Adrenal gland (tissue), 12 donors: ENCODE data around the gene CNTN4. TPM values are rescaled to one million over a fixed set of nuclear protein-coding genes. Genes with fewer than 3 reads are reported as not detected.

Experiments used
- DNase-seq, 7 donors: peaks; one replicate each; pipeline ENCODE4 v3.0.0-alpha.2; 2019 to 2020
- H3K27ac ChIP-seq, 5 donors: fragments of 200-600 bp; sonication (generic) in 4 of 5; 1 replicate in 3 of 5; 2 replicates in 2 of 5; pipeline versions ENCODE4 v1.5.1 to v1.8.0; 2016 to 2020; ENCODE audit warnings: mild to moderate bottlenecking in 1 of 5
- H3K27me3 ChIP-seq: fragments of 200-600 bp; 2 replicates; pipeline ENCODE4 v1.8.0; 2021
- H3K36me3 ChIP-seq, 2 donors: fragments of 200-600 bp; replicated peaks in 1 of 2; 1 replicate in 1 of 2; 2 replicates in 1 of 2; pipeline versions ENCODE4 v1.5.1 to v1.8.0; 2018 to 2022
- H3K4me1 ChIP-seq, 2 donors: fragments of 200-600 bp; replicated peaks in 1 of 2; 1 replicate in 1 of 2; 2 replicates in 1 of 2; pipeline versions ENCODE4 v1.5.1 to v1.8.0; 2018 to 2021
- H3K4me3 ChIP-seq, 4 donors: fragments of 200-600 bp; sonication (generic) in 3 of 4; one replicate each; pipeline ENCODE4 v1.5.1; 2016 to 2018
- H3K9me3 ChIP-seq, 3 donors: fragments of 200-600 bp; sonication (generic) in 1 of 3; replicated peaks in 1 of 3; 1 replicate in 2 of 3; 2 replicates in 1 of 3; pipeline versions ENCODE4 v1.5.1 to v1.8.0; 2016 to 2021
- POLR2A ChIP-seq, 2 donors: fragments of 450-650 bp; IDR thresholded peaks; one replicate each; pipeline ENCODE4 v1.6.1; 2017; ENCODE audit warnings: antibody characterized with exemption in 2 of 2, mild to moderate bottlenecking in 2 of 2, moderate library complexity in 1 of 2
- WGBS, 4 donors: extraction: QIAGEN DNeasy Blood & Tissue Kit in 2 of 4; methylation state at CpG; one replicate each; pipeline versions ENCODE4 v1.1.5 to v1.1.7; 2013 to 2017; 5-methylcytosine and 5-hydroxymethylcytosine counted together
- intact Hi-C, 2 donors: fragments of 100-400 bp; cut with DNase I; formaldehyde crosslinking; loops; one replicate each; pipeline versions ENCODE4 v1.14.1 to v1.15.0; 2022 to 2023
- polyA plus RNA-seq, 3 donors: library from polyadenylated mRNA; stranded (reverse); fragments of 200-250 nt in 2 of 3; fragments of 350-450 nt in 1 of 3; fragmentation: Illumina TruSeq in 1 of 3; extraction: RNeasy Lipid Tissue Mini Kit (QIAGEN cat#74804) in 1 of 3; gene quantifications; one replicate each; pipeline ENCODE4 v1.2.3, GENCODE V29; 2013 to 2014
- total RNA-seq, 9 donors: library from RNA; depleted of rRNA in 4 of 9; stranded (reverse); fragments of >200 nt in 4 of 9; fragments of 120-200 nt in 1 of 9; fragmentation: NEBNext Ultra II Directional in 1 of 9; extraction: Animal tissue kit (Norgen Biotek cat#: 25700) in 1 of 9; gene quantifications; one replicate each; pipeline versions ENCODE4 v1.1.0 to v1.2.4, GENCODE V29; 2013 to 2023
- TF ChIP-seq, protein P1 (sequence below), 6 experiments: fragments of 450-650 bp in 4 of 6; fragments of 200-600 bp in 2 of 6; sonication (generic) in 1 of 6; IDR thresholded peaks; 1 replicate in 5 of 6; 2 replicates in 1 of 6; pipeline versions ENCODE4 v1.5.1 to v1.8.0; 2016 to 2021; ENCODE audit warnings: antibody characterized with exemption in 6 of 6, mild to moderate bottlenecking in 2 of 6, moderate library complexity in 1 of 6
- donor health status: healthy with polysubstance abuse.
- donor health status: Bipolar disorder and iron deficiency.
- donor health status: DM: yes; HTN: yes; CAD: no.
- donor health status: DM: no; HTN: no; CAD: no.
- donor health status: DM: no; HTN: no; CAD: no.
- donor health status: DM: yes; HTN: yes; CAD: no.

Gene CNTN4
- total and polyA plus RNA-seq, 12 donors: 0.17 to 9.2 (median 1.6) TPM

DNA sequence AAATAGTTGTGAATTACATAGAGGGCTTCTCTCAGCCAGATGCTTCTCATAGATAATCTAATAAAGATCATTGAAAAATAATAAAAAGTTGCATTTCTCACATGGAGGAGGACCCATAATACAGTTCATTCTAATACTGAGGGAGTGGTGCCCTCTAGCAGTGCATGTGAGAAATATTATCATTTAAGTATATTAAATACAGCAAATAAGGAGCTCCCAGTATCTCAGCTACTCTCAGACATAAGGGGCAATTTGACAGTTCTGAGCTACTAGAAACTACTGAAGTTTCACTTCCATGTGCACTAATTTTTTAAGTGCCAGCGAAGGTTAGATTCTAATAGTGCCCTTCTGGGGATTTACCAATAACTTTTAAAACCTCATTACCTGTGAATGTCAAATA is 823.2 kb downstream of the CNTN4 start:
- TF ChIP-seq, protein P1, sequence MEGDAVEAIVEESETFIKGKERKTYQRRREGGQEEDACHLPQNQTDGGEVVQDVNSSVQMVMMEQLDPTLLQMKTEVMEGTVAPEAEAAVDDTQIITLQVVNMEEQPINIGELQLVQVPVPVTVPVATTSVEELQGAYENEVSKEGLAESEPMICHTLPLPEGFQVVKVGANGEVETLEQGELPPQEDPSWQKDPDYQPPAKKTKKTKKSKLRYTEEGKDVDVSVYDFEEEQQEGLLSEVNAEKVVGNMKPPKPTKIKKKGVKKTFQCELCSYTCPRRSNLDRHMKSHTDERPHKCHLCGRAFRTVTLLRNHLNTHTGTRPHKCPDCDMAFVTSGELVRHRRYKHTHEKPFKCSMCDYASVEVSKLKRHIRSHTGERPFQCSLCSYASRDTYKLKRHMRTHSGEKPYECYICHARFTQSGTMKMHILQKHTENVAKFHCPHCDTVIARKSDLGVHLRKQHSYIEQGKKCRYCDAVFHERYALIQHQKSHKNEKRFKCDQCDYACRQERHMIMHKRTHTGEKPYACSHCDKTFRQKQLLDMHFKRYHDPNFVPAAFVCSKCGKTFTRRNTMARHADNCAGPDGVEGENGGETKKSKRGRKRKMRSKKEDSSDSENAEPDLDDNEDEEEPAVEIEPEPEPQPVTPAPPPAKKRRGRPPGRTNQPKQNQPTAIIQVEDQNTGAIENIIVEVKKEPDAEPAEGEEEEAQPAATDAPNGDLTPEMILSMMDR (IDR thresholded peaks at IDR 0.05): peak in 2 of 6 experiments; percentile 10 to 39
- TF ChIP-seq POLR2A (IDR thresholded peaks at IDR 0.05): no peak
- Histone ChIP-seq H3K4me3 (no peak overlapping the region), H3K36me3 (no peaks in the 10 kb centered on the region), H3K9me3 (no peaks in the 10 kb centered on the region), H3K27me3 (no peaks in the 10 kb centered on the region), H3K4me1 (no peaks in the 10 kb centered on the region), H3K27ac (no peak overlapping the region)
- intact Hi-C loops: no loop called here
- no peak for DNase-seq
- WGBS, 4 donors: 36 to 87% (median 58%) methylated on average over 1 of the region's 1 CpG

DNA sequence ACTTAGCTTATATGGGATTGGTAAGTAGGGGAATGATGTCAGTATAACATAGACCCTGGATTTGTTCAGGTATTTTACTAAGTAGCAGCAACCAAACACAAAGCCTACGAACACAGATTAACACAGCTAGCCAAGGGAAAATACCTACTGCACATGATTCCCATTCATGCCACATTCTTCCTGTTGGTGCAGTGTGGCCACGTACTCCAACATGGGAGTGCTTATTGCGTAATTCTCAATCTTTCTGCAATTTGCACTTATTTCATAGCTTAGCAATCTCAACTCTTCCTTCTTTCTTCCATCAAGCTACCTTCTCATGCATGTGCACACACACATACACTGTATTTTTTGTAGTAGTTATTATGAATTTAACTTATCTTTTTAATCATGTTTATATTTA is 824.7 kb downstream of the CNTN4 start:
- Histone ChIP-seq H3K9me3 (no peaks in the 10 kb centered on the region), H3K27ac (no peak overlapping the region), H3K4me1 (no peaks in the 10 kb centered on the region), H3K36me3 (no peaks in the 10 kb centered on the region), H3K4me3 (no peak overlapping the region), H3K27me3 (no peaks in the 10 kb centered on the region)
- no peak for DNase-seq
- intact Hi-C loops: no loop called here
- 45 to 65% (median 56%) methylated on average over 3 of the region's 3 CpGs for WGBS, 4 donors
- TF ChIP-seq, protein P1 (IDR thresholded peaks at IDR 0.05): no peak
- TF ChIP-seq POLR2A (IDR thresholded peaks at IDR 0.05): no peak

DNA sequence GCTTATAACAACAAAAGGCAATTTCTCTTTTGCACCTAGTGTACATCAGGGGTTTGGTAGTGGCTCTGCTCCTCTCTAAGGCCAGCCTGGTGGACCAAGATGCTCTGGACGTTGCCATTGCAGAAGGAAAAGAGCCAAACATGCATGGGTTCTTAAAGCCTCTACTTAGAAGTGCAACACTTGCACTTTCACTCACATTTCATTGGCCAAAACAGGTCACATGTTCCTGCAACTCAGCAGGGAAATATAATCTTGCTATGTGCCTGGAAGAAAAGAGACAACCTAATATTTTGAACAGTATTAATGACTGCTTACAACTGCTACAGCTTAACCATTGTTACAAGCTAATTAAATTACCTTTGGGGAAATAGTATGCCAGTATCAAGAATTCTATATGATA is 828.6 kb downstream of the CNTN4 start:
- H3K27ac ChIP-seq: no peak overlapping the region
- H3K27me3 ChIP-seq: no peaks in the 10 kb centered on the region
- TF ChIP-seq POLR2A (IDR thresholded peaks at IDR 0.05): no peak
- TF ChIP-seq, protein P1 (IDR thresholded peaks at IDR 0.05): no peak
- intact Hi-C loops: no loop called here
- DNase-seq: no peak
- 14 to 50% (median 41%) methylated on average over 1 of the region's 1 CpG for WGBS, 4 donors
- no peaks in the 10 kb centered on the region for H3K36me3 ChIP-seq
- no peaks in the 10 kb centered on the region for H3K9me3 ChIP-seq
- no peak overlapping the region for H3K4me3 ChIP-seq
- no peaks in the 10 kb centered on the region for H3K4me1 ChIP-seq

DNA sequence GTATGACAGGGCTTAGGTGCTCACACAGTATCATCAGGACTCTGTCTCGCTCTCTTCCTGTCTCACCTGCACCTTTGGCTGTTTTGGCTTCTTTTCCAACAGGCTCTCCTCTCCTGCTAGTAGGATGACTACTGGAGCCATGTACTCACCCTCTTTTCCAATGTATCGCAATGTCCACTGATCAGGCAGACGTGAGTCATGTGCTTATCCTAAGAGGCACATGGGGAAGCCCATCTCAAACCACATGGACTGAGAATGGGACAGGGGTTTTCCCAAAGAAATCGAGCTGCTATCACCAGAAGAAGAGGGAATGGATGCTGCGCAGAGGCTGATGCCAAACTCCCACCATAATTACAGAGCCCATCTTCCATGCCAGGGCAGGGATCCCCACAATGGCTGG is 830.9 kb downstream of the CNTN4 start:
- TF ChIP-seq, protein P1 (IDR thresholded peaks at IDR 0.05): no peak
- no peak for TF ChIP-seq POLR2A (IDR thresholded peaks at IDR 0.05)
- intact Hi-C loops: no loop called here
- Histone ChIP-seq H3K27me3 (no peaks in the 10 kb centered on the region), H3K9me3 (no peaks in the 10 kb centered on the region), H3K4me3 (no peak overlapping the region), H3K4me1 (no peaks in the 10 kb centered on the region), H3K36me3 (no peaks in the 10 kb centered on the region), H3K27ac (no peak overlapping the region)
- WGBS, 4 donors: 69 to 85% (median 78%) methylated on average over 5 of the region's 5 CpGs
- no peak for DNase-seq
